Common myeloid progenitor, CD34-positive (primary cell): ENCODE results near the gene CRISPLD2.

Source experiments
- CTCF ChIA-PET: fragments of 350-600 bp; sonication (Branson Sonifier 250); formaldehyde crosslinking; loops from one replicate; lab custom pipeline; 2021; ENCODE audit warnings: antibody characterized with exemption; lab: Charles Lee
- POLR2A ChIA-PET: fragments of 350-600 bp; sonication (Branson Sonifier 250); formaldehyde crosslinking; loops from one replicate; lab custom pipeline; 2021; ENCODE audit warnings: antibody characterized with exemption; lab: Charles Lee
- DNase-seq, 3 donors: peaks; one replicate each; pipeline versions ENCODE4 v3.0.0 to v3.0.0-alpha.2; 2013
- H3K27ac ChIP-seq, 2 experiments: 1 replicate in 1 of 2; 2 replicates in 1 of 2; pipeline ENCODE4 v1.7.0; 2013; ENCODE audit warnings: inconsistent platforms in 2 of 2, low read length in 2 of 2, mild to moderate bottlenecking in 2 of 2, low read depth in 1 of 2, moderate library complexity in 1 of 2; ENCODE audit not compliant: severe bottlenecking in 2 of 2, insufficient read depth in 1 of 2, poor library complexity in 1 of 2
- H3K27me3 ChIP-seq, 5 experiments: replicated peaks in 2 of 5; 1 replicate in 3 of 5; 2 replicates in 2 of 5; pipeline versions ENCODE4 v1.6.1 to v1.7.0; 2013; ENCODE audit warnings: low read length in 4 of 5, mild to moderate bottlenecking in 2 of 5, moderate library complexity in 2 of 5, inconsistent platforms in 1 of 5; ENCODE audit not compliant: insufficient read depth in 5 of 5, control insufficient read depth in 4 of 5
- H3K36me3 ChIP-seq, 4 experiments: 1 replicate in 2 of 4; 2 replicates in 2 of 4; pipeline versions ENCODE4 v1.6.1 to v1.7.0; 2013; ENCODE audit warnings: low read length in 3 of 4, control low read depth in 1 of 4, mild to moderate bottlenecking in 1 of 4; ENCODE audit not compliant: control insufficient read depth in 4 of 4, insufficient read depth in 4 of 4
- H3K4me1 ChIP-seq, 4 experiments: 1 replicate in 3 of 4; 2 replicates in 1 of 4; pipeline versions ENCODE4 v1.6.1 to v1.7.1; 2013; ENCODE audit warnings: low read length in 3 of 4, mild to moderate bottlenecking in 3 of 4, control low read depth in 1 of 4, inconsistent platforms in 1 of 4, moderate library complexity in 1 of 4; ENCODE audit not compliant: control insufficient read depth in 4 of 4, insufficient read depth in 4 of 4; ENCODE audit errors: control extremely low read depth in 1 of 4
- H3K4me3 ChIP-seq, 7 experiments: 1 replicate in 4 of 7; 2 replicates in 3 of 7; pipeline versions ENCODE4 v1.5.1 to v1.7.0; 2013; ENCODE audit warnings: mild to moderate bottlenecking in 7 of 7, low read length in 6 of 7, moderate library complexity in 6 of 7, inconsistent platforms in 2 of 7, low read depth in 2 of 7, control low read depth in 1 of 7; ENCODE audit not compliant: insufficient read depth in 4 of 7, control insufficient read depth in 1 of 7; ENCODE audit errors: extremely low read depth in 1 of 7
- H3K9me3 ChIP-seq, 5 experiments: 1 replicate in 4 of 5; 2 replicates in 1 of 5; pipeline versions ENCODE4 v1.6.1 to v1.7.1; 2013; ENCODE audit warnings: low read length in 4 of 5, mild to moderate bottlenecking in 2 of 5, inconsistent platforms in 1 of 5, low read depth in 1 of 5, moderate library complexity in 1 of 5; ENCODE audit not compliant: control insufficient read depth in 4 of 5, insufficient read depth in 2 of 5; ENCODE audit errors: control extremely low read depth in 1 of 5
- WGBS: methylation state at CpG from one replicate; pipeline ENCODE4 v1.1.5; 2013; ENCODE audit not compliant: insufficient coverage; 5-methylcytosine and 5-hydroxymethylcytosine counted together

CRISPLD2 gene

DNA sequence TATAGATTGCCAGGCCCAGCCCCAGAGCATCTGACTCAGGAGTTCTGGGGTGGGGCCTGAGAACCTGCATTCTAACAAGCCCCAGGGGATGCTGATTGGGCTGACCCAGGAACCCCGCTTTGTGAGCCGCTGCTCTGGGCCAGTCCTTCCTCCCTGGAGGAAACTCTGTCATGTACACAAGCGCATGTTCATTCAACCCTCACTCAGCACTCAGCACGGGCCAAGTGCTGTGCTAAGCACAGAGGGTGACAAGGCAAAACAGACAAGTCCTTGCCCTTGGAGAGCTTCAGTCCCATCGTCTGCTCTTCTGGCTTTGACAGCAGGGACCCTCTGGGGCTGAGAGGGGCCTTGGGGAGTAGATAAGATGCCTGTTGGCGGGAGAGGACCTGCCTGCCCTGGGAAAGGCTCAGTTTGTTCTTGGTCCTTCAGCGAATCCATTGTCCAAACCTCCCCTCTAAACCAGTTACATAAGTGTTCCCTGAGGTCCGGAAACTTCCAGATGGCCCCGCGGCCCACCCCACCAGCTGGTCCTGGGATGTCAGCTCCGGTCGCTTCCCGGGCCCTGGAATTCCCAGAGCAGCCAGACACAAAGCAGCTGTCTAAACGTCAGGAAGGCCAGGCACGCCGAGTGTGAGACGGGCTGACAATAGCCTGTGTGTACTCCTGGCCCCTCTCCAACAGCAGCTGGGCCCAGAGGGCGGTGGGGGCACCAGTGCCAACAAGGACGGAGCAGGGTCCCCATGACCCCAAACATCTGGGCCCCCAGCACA, 102.8 kb downstream of the CRISPLD2 start:
- POLR2A ChIA-PET = no interaction called here
- WGBS = 94% methylated on average over 17 of the region's 19 CpGs
- H3K4me1 ChIP-seq = no peaks in the 10 kb centered on the region
- no peak overlapping the region for H3K27ac ChIP-seq
- no peaks in the 10 kb centered on the region for H3K9me3 ChIP-seq
- no peak overlapping the region for H3K4me3 ChIP-seq
- H3K36me3 ChIP-seq = no peaks in the 10 kb centered on the region
- peaks cover 0 to 14% (median 4%) of the 10 kb centered on the region in 5 experiments for H3K27me3 ChIP-seq
- DNase-seq = no peak
- CTCF ChIA-PET = interaction anchor here (1.4 to 12.7 kb wide), 6 partner anchors 9 to 169 kb away, joined by 3 to 207 read pairs (median 20); no protein-coding TSS in a partner anchor

DNA sequence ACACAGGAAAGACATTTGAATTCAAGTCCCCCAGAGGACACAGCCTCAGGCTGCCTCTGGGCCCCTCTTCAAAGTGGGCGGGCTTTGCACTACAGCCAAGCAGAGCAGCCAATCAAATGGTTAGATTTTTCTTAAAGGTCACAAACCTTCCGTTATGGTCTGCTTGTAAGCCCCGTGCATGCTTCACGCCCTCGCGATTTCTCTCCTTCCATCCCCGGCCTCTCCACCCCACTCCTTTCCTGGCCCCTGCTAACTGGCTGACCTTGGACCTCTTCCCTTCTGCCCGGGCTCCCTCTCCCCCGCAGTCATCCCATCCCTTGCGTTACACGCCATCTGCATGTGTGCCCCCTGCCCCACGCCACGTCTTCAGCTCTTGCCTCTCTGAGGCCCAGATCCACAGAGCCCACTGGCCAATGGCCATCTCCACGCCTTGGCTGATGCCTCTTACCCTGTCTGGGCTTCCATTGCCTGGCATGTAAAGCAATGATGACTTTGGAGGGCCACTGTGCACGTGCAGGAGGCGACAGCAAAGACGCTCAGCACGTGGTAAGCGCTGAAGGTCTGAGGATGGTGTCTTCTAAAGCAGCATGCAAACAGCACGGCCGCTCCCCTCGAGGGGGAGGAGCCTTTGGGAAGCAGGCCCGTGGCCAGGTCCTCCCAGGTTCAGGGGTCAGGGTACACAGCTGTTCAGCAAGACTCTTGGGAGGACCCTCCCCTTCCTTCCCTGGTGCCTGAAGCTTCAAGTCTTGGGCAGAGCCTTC, 104.7 kb downstream of the CRISPLD2 start:
- ChIA-PET CTCF (interaction anchor here (0.7 to 12.7 kb wide), 23 partner anchors 9 to 322 kb away, joined by 3 to 207 read pairs (median 7); no protein-coding TSS in a partner anchor), POLR2A (no interaction called here)
- H3K36me3 ChIP-seq = no peaks in the 10 kb centered on the region
- H3K27me3 ChIP-seq = peaks cover 0 to 12% (median 0%) of the 10 kb centered on the region in 5 experiments
- H3K9me3 ChIP-seq = no peaks in the 10 kb centered on the region
- no peak for DNase-seq
- H3K4me1 ChIP-seq = no peaks in the 10 kb centered on the region
- no peak overlapping the region for H3K4me3 ChIP-seq
- WGBS = 90% methylated on average over 22 of the region's 23 CpGs
- H3K27ac ChIP-seq = no peak overlapping the region

DNA sequence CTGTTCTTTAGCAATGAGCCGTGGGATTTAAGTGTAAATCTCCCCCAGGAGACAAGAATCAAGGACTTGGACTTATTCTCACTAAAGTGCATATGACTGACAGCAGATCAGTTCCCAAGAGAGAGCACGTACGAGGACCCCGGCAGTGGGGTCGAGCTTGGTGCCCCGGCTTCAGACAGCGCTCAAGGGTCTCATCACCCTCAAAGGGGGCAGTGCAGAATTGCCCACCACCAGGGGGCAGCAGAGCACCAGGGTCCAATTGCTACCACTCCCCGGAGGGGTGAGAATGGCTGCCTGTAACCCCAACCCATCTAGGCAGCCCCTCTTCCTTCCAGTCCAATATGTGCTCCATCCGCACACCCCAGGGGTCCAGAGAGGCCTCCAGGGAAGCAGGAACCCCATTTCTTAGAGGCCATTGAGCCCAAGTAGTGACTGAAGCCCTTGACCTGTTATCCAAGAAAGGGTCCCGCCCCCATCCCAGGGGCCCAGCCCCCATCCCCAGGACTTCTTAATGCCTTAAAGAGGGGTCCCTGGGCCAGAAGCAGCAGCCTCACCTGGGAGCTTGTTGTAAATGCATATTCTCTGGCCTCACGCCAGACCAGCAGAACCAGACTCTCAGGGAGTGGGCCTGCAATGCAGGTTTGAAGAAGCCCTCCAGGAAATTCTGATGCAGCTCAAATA, 105.4 kb downstream of the CRISPLD2 start:
- peaks cover 0 to 13% (median 0%) of the 10 kb centered on the region in 5 experiments for H3K27me3 ChIP-seq
- WGBS = 65% methylated on average over 9 of the region's 11 CpGs
- peak; percentile 69 to 79 (median 71) for DNase-seq
- H3K27ac ChIP-seq = no peak overlapping the region
- H3K4me1 ChIP-seq = no peaks in the 10 kb centered on the region
- ChIA-PET CTCF (interaction anchor here (0.6 to 12.7 kb wide), 26 partner anchors 8 to 323 kb away, joined by 3 to 207 read pairs (median 5); no protein-coding TSS in a partner anchor), POLR2A (no interaction called here)
- no peaks in the 10 kb centered on the region for H3K9me3 ChIP-seq
- no peaks in the 10 kb centered on the region for H3K36me3 ChIP-seq
- no peak overlapping the region for H3K4me3 ChIP-seq

DNA sequence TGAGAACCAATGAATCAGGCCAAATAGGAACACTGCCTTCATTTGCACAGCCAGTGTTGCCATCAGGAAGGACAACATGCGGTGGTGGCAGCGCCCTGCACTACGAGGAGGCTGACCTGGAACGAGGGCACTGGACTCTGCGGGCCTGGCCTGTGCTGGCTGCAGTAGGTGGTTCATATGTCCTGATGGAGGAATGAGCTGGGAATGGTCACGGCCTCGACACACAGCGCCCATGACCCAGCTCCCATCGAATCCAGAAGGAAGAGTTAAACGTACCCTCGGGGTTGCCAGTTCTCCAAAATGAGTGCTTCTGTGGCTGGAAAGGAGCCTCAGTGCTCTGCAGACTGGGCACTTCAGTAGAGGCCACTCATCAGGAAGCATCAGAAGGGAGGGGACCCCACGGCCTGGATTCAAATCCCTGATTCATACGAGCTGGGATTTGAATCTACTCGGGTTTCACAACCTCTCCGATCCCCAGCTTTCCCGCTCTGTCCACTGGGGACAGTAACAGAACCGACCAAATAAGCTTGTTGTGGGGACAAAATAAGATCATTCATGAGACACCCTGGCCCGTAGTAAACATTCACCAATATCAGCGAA, 106.1 kb downstream of the CRISPLD2 start:
- H3K4me3 ChIP-seq = no peak overlapping the region
- no peaks in the 10 kb centered on the region for H3K9me3 ChIP-seq
- no peaks in the 10 kb centered on the region for H3K36me3 ChIP-seq
- POLR2A ChIA-PET = interaction anchor here (1.0 kb wide), 1 partner anchor 28 kb away, joined by 4 read pairs; no protein-coding TSS in a partner anchor
- WGBS = 96% methylated on average over 17 of the region's 19 CpGs
- H3K4me1 ChIP-seq = no peaks in the 10 kb centered on the region
- no peak overlapping the region for H3K27ac ChIP-seq
- peaks cover 0 to 13% (median 0%) of the 10 kb centered on the region in 5 experiments for H3K27me3 ChIP-seq
- CTCF ChIA-PET = interaction anchor here (0.6 to 12.7 kb wide), 21 partner anchors 8 to 191 kb away, joined by 3 to 207 read pairs (median 7); no protein-coding TSS in a partner anchor
- DNase-seq = no peak

DNA sequence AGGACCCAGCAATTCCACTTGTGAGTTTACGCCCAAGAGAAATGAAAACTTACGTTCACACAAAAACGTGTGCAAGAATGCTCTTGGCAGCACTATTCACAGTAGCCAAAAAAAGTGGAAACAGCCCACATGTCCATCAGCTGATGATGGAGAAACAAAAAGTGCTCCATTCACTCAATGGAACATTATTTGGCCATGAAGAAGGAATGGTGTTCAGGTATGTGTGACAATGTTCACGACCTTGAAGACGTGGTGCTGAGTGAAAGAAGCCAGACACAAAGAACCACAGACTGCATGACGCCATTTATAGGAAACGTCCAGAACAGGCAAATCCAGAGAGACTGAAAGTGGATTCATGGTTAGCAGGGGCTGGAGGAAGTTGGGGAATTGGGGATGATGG, 106.7 kb downstream of the CRISPLD2 start:
- H3K4me1 ChIP-seq = no peaks in the 10 kb centered on the region
- no peaks in the 10 kb centered on the region for H3K36me3 ChIP-seq
- ChIA-PET CTCF (interaction anchor here (1.0 to 12.7 kb wide), 16 partner anchors 7 to 175 kb away, joined by 3 to 207 read pairs (median 14); no protein-coding TSS in a partner anchor), POLR2A (interaction anchor here (1.0 kb wide), 1 partner anchor 28 kb away, joined by 4 read pairs; no protein-coding TSS in a partner anchor)
- no peak overlapping the region for H3K27ac ChIP-seq
- DNase-seq = no peak
- no peaks in the 10 kb centered on the region for H3K9me3 ChIP-seq
- H3K27me3 ChIP-seq = peaks cover 0 to 13% (median 0%) of the 10 kb centered on the region in 5 experiments
- WGBS = 55% methylated on average over 7 of the region's 7 CpGs
- no peak overlapping the region for H3K4me3 ChIP-seq
